Stomach (tissue), 9 donors: ENCODE data around the gene SYT8. TPM values are rescaled to one million over a fixed set of nuclear protein-coding genes. Genes with fewer than 3 reads are reported as not detected.
"Not testable (repeated sequence)": the region's sequence is repeated elsewhere in the genome, so short reads cannot be mapped to it uniquely, and the experiment has no call there.

Experiments used
- DNase-seq, 2 donors: peaks; one replicate each; pipeline versions ENCODE4 v3.0.0 to v3.0.0-alpha.2; 2013 to 2019
- H3K27ac ChIP-seq, 5 donors: fragments of 200-600 bp in 4 of 5; sonication (generic) in 4 of 5; one replicate each; pipeline ENCODE4 v1.5.1; 2013 to 2019; ENCODE audit warnings: mild to moderate bottlenecking in 1 of 5, moderate library complexity in 1 of 5
- H3K27me3 ChIP-seq, 3 donors: fragments of 200-600 bp; sonication (generic); one replicate each; pipeline ENCODE4 v1.5.1; 2017 to 2019; ENCODE audit warnings: mixed run types in 1 of 3
- H3K36me3 ChIP-seq, 4 donors: fragments of 200-600 bp; sonication (generic); 1 replicate in 3 of 4; 2 replicates in 1 of 4; pipeline ENCODE4 v1.5.1; 2016 to 2019
- H3K4me1 ChIP-seq, 4 donors: fragments of 200-600 bp; sonication (generic); one replicate each; pipeline ENCODE4 v1.5.1; 2016 to 2019
- H3K4me3 ChIP-seq, 4 donors: fragments of 200-600 bp; sonication (generic) in 3 of 4; one replicate each; pipeline ENCODE4 v1.5.1; 2016 to 2019; ENCODE audit warnings: mild to moderate bottlenecking in 1 of 4
- H3K9me3 ChIP-seq, 4 donors: fragments of 200-600 bp; sonication (generic); one replicate each; pipeline ENCODE4 v1.5.1; 2016 to 2019
- EP300 ChIP-seq: sonication (generic); formaldehyde crosslinking; IDR thresholded peaks from one replicate; pipeline ENCODE4 v1.6.1; 2017; ENCODE audit warnings: antibody characterized with exemption
- POLR2A ChIP-seq, 4 donors: fragments of 450-650 bp; IDR thresholded peaks; one replicate each; pipeline ENCODE4 v1.6.1; 2016; ENCODE audit warnings: antibody characterized with exemption in 4 of 4, control low read depth in 2 of 4, mild to moderate bottlenecking in 1 of 4, moderate library complexity in 1 of 4
- POLR2AphosphoS5 ChIP-seq, 3 donors: sonication (generic); formaldehyde crosslinking; IDR thresholded peaks; one replicate each; pipeline ENCODE4 v1.6.1; 2016; ENCODE audit warnings: antibody characterized with exemption in 3 of 3
- WGBS, 5 donors: extraction: QIAGEN DNeasy Blood & Tissue Kit in 3 of 5; methylation state at CpG; one replicate each; pipeline versions ENCODE4 v1.1.5 to v1.1.7; 2013 to 2018; 5-methylcytosine and 5-hydroxymethylcytosine counted together
- intact Hi-C: fragments of 100-400 bp; cut with DNase I; formaldehyde crosslinking; loops from one replicate; pipeline ENCODE4 v1.15.1; 2023; ENCODE audit warnings: low total_unique reads
- polyA plus RNA-seq, 3 donors: library from polyadenylated mRNA; stranded (reverse); fragments of 200-250 nt; gene quantifications; one replicate each; pipeline ENCODE4 v1.2.3, GENCODE V29; 2013
- total RNA-seq, 5 donors: library from RNA; depleted of rRNA; stranded (reverse); fragments of >200 nt; gene quantifications; one replicate each; pipeline versions ENCODE4 v1.1.0 to v1.2.3, GENCODE V29; 2014 to 2016
- TF ChIP-seq, protein P1 (sequence below), 7 experiments: fragments of 450-650 bp in 4 of 7; fragments of 200-600 bp in 3 of 7; sonication (generic) in 3 of 7; IDR thresholded peaks; one replicate each; pipeline ENCODE4 v1.5.1; 2016 to 2019; ENCODE audit warnings: antibody characterized with exemption in 7 of 7, control low read depth in 2 of 7, mild to moderate bottlenecking in 1 of 7
- donor health status: healthy with polysubstance abuse.
- donor health status: Bipolar disorder and iron deficiency.
- donor health status: healthy.

Gene SYT8
- total and polyA plus RNA-seq, 8 donors: 0.72 to 77.3 (median 2.7) TPM

DNA sequence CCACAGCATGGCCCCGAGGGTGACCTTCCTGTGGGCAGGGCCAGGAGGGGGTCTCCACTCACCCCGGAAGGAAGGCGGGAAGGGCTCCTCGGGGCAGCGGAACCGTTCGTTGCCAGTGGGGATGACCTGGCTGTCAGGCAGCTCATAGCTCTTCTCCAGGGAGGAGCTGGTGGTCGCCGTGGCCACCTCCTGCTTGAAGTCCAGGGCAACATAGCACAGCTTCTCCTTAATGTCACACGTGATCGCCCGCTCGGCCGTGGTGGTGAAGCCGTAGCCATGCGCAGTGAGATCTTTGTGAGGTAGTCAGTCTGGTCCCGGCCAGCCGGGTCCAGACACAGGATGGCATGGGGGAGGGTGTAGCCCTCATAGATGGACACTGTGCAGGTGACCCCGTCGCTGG lies 31.5 kb upstream of the SYT8 start:
- no peak overlapping the region for H3K4me3 ChIP-seq
- no peak overlapping the region for H3K27ac ChIP-seq
- H3K4me1 ChIP-seq: peaks cover 0 to 15% (median 6%) of the 10 kb centered on the region in 4 donors
- H3K36me3 ChIP-seq: no peaks in the 10 kb centered on the region
- H3K27me3 ChIP-seq: peaks cover 0 to 46% (median 0%) of the 10 kb centered on the region in 3 donors
- no peak for DNase-seq
- H3K9me3 ChIP-seq: no peaks in the 10 kb centered on the region
- intact Hi-C loops: no loop called here
- no peak for TF ChIP-seq POLR2AphosphoS5 (IDR thresholded peaks at IDR 0.05)
- TF ChIP-seq, protein P1, sequence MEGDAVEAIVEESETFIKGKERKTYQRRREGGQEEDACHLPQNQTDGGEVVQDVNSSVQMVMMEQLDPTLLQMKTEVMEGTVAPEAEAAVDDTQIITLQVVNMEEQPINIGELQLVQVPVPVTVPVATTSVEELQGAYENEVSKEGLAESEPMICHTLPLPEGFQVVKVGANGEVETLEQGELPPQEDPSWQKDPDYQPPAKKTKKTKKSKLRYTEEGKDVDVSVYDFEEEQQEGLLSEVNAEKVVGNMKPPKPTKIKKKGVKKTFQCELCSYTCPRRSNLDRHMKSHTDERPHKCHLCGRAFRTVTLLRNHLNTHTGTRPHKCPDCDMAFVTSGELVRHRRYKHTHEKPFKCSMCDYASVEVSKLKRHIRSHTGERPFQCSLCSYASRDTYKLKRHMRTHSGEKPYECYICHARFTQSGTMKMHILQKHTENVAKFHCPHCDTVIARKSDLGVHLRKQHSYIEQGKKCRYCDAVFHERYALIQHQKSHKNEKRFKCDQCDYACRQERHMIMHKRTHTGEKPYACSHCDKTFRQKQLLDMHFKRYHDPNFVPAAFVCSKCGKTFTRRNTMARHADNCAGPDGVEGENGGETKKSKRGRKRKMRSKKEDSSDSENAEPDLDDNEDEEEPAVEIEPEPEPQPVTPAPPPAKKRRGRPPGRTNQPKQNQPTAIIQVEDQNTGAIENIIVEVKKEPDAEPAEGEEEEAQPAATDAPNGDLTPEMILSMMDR (IDR thresholded peaks at IDR 0.05): no peak
- no peak for TF ChIP-seq POLR2A (IDR thresholded peaks at IDR 0.05)
- no peak for TF ChIP-seq EP300
- WGBS, 5 donors: 81 to 97% (median 95%) methylated on average over 10 to 20 of the region's 20 CpGs

DNA sequence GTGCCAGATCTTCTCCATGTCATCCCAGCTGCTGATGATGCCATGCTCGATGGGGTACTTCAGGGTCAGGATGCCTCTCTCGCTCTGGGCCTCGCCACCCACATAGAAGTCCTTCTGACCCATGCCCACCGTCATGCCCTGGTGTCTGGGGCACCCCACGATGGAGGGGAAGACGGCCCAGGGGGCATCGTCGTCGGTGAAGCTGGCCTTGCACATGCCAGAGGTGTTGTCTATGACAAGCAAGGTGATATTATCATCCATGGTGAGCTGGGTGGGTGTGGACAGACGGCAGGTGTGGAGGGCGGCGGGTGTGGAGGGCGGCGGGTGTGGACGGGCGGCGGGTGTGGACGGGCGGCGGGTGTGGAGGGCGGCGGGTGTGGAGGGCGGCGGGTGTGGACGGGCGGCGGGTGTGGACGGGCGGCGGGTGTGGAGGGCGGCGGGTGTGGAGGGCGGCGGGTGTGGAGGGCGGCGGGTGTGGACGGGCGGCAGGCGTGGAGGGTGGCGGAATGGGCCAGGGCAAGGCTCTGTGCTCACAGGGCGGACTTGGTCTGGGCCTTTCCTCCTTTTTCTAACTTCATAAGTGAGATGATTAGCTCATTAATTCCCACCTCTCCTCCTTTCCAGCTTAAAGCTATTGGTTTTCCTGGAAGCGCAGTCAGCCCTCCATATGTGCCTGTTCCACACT lies 30.8 kb upstream of the SYT8 start:
- H3K27ac ChIP-seq: not testable (repeated sequence)

DNA sequence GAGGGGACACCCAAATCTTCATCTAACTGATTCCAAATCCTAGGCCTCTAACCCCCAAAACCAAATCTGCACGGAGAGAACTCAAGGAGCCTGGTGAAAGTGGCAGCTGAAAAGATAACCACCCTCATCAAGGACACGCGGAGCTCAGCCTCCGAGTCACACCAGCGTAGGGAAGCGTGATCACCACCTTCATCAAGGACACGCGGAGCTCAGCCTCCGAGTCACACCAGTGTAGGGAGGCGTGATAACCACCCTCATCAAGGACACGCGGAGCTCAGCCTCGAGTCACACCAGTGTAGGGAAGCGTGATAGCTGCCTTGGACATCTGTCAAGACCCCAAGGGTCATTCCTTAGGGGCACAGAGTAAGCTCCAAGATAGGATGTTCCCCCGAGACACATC lies 29.3 kb upstream of the SYT8 start:
- intact Hi-C loops: no loop called here
- no peak for TF ChIP-seq POLR2AphosphoS5 (IDR thresholded peaks at IDR 0.05)
- TF ChIP-seq POLR2A (IDR thresholded peaks at IDR 0.05): no peak
- no peak for TF ChIP-seq EP300
- TF ChIP-seq, protein P1 (IDR thresholded peaks at IDR 0.05): no peak
- peaks cover 0 to 40% (median 0%) of the 10 kb centered on the region in 3 donors for H3K27me3 ChIP-seq
- WGBS, 5 donors: 82 to 94% (median 88%) methylated on average over 15 of the region's 15 CpGs
- H3K9me3 ChIP-seq: no peaks in the 10 kb centered on the region
- H3K4me3 ChIP-seq: no peak overlapping the region
- H3K27ac ChIP-seq: no peak overlapping the region
- H3K4me1 ChIP-seq: peaks cover 0 to 15% (median 6%) of the 10 kb centered on the region in 4 donors
- DNase-seq: no peak
- H3K36me3 ChIP-seq: no peaks in the 10 kb centered on the region

More for the DNA sequence above, 30.8 kb upstream of the SYT8 start:
- H3K4me1 ChIP-seq: peaks cover 0 to 15% (median 6%) of the 10 kb centered on the region in 4 donors
- peaks cover 0 to 46% (median 0%) of the 10 kb centered on the region in 3 donors for H3K27me3 ChIP-seq
- H3K9me3 ChIP-seq, DNase-seq, intact Hi-C loops, H3K4me3 ChIP-seq, H3K36me3 ChIP-seq: not testable (repeated sequence)
- WGBS, 5 donors: 80 to 93% (median 88%) methylated on average over 14 to 30 of the region's 42 CpGs

DNA sequence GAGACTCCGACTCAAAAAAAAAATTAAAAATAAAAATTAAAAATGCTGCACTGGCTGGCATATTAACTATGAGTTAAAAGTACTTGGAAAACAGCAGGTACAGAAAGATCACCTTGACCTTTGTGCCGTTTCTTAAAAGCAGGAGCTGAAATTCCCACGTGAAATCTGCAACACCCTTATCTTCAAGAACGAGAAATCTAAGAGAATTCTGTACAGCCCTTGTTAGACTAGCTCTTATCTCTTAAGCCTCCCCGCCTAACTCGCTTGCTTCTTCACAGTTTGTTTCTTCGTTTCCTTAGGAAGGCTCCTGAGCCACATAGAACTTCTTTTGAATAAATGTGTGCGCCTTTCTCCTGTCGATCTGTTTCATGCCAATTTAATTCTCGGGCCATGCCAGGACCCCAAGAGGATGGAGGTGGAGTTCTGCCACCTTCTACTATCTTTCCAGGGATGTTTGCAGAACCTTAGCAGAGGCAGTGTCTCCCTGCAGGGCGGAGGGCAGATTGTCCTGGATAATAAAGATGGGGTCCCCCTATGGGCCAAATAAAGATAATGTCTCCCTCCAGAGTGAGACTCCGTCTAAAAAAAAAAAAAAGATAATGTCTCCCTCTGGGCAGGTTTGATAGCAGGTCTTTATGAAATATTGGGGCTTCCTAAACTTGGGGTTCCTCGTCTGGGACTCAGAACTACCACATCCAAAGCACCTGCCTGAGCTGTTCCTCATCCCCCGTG lies 27.4 kb upstream of the SYT8 start:
- Histone ChIP-seq H3K27me3 (peaks cover 0 to 32% (median 0%) of the 10 kb centered on the region in 3 donors), H3K27ac (no peak overlapping the region), H3K4me1 (peaks cover 0 to 15% (median 6%) of the 10 kb centered on the region in 4 donors), H3K4me3 (no peak overlapping the region), H3K36me3 (no peaks in the 10 kb centered on the region), H3K9me3 (peaks cover 0 to 6% (median 0%) of the 10 kb centered on the region in 4 donors)
- intact Hi-C loops: no loop called here
- WGBS, 5 donors: 22 to 41% (median 39%) methylated on average over 14 of the region's 14 CpGs
- peak in 1 of 2 donors; percentile 40 for DNase-seq
- TF ChIP-seq, protein P1 (IDR thresholded peaks at IDR 0.05): no peak
- TF ChIP-seq POLR2A (IDR thresholded peaks at IDR 0.05) (no peak), EP300 (no peak), POLR2AphosphoS5 (IDR thresholded peaks at IDR 0.05) (no peak)
